A549 (cell line): ENCODE data around the gene EPC2.

ENCODE experiments used
- MAFK ChIP-seq: fragments of 450-650 bp; IDR thresholded peaks from 2 replicates; pipeline ENCODE4 v1.6.1; 2014; ENCODE audit not compliant: partially characterized antibody
- POLR2AphosphoS2 ChIP-seq: conservative IDR thresholded peaks from 2 replicates; pipeline ENCODE4 v1.6.1; 2012; ENCODE audit warnings: low read length, improper control_type of control experiment, inconsistent platforms
- SMC3 ChIP-seq: fragments of >200 bp; sonication (Bioruptor Twin); formaldehyde crosslinking; IDR thresholded peaks from 3 replicates; pipeline ENCODE4 v1.6.1; 2018; ENCODE audit warnings: inconsistent platforms
- TF ChIP-seq, protein P1 (sequence below): fragments of 200-600 bp; sonication (generic); IDR thresholded peaks from 2 replicates; pipeline ENCODE4 v1.6.1; 2016; ENCODE audit warnings: antibody characterized with exemption, mild to moderate bottlenecking, moderate library complexity
- TF ChIP-seq, protein P2 (sequence below): fragments of >200 bp; sonication (Bioruptor Twin); formaldehyde crosslinking; IDR thresholded peaks from 3 replicates; pipeline ENCODE4 v1.5.1; 2016
- TF ChIP-seq, protein P3 (sequence below): fragments of 450-650 bp; IDR thresholded peaks from 2 replicates; pipeline ENCODE4 v1.6.1; 2014; ENCODE audit warnings: antibody characterized with exemption

DNA sequence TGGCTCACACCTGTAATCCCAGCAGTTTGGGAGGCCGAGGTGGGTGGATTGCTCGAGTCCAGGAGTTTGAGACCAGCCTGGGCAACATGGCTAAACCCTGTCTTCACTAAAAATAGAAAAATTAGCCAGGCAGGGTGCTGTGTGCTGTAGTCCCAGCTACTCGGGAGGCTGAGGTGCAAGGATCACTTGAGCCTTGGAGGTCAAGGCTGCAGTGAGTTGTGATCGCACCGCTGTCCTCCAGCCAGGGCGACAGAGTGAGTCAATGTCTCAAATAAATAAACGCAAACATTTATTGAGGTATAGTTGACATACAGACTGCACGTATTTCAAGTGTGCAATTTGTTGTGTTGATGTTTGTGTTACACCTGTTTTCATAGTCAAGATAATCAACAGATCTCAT, 19.7 kb downstream of the EPC2 start:
- TF ChIP-seq, protein P1, sequence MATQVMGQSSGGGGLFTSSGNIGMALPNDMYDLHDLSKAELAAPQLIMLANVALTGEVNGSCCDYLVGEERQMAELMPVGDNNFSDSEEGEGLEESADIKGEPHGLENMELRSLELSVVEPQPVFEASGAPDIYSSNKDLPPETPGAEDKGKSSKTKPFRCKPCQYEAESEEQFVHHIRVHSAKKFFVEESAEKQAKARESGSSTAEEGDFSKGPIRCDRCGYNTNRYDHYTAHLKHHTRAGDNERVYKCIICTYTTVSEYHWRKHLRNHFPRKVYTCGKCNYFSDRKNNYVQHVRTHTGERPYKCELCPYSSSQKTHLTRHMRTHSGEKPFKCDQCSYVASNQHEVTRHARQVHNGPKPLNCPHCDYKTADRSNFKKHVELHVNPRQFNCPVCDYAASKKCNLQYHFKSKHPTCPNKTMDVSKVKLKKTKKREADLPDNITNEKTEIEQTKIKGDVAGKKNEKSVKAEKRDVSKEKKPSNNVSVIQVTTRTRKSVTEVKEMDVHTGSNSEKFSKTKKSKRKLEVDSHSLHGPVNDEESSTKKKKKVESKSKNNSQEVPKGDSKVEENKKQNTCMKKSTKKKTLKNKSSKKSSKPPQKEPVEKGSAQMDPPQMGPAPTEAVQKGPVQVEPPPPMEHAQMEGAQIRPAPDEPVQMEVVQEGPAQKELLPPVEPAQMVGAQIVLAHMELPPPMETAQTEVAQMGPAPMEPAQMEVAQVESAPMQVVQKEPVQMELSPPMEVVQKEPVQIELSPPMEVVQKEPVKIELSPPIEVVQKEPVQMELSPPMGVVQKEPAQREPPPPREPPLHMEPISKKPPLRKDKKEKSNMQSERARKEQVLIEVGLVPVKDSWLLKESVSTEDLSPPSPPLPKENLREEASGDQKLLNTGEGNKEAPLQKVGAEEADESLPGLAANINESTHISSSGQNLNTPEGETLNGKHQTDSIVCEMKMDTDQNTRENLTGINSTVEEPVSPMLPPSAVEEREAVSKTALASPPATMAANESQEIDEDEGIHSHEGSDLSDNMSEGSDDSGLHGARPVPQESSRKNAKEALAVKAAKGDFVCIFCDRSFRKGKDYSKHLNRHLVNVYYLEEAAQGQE = no peak
- TF ChIP-seq SMC3 (no peak), POLR2AphosphoS2 (no peak), MAFK (no peak)
- TF ChIP-seq, protein P2, sequence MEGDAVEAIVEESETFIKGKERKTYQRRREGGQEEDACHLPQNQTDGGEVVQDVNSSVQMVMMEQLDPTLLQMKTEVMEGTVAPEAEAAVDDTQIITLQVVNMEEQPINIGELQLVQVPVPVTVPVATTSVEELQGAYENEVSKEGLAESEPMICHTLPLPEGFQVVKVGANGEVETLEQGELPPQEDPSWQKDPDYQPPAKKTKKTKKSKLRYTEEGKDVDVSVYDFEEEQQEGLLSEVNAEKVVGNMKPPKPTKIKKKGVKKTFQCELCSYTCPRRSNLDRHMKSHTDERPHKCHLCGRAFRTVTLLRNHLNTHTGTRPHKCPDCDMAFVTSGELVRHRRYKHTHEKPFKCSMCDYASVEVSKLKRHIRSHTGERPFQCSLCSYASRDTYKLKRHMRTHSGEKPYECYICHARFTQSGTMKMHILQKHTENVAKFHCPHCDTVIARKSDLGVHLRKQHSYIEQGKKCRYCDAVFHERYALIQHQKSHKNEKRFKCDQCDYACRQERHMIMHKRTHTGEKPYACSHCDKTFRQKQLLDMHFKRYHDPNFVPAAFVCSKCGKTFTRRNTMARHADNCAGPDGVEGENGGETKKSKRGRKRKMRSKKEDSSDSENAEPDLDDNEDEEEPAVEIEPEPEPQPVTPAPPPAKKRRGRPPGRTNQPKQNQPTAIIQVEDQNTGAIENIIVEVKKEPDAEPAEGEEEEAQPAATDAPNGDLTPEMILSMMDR = no peak
- TF ChIP-seq, protein P3, sequence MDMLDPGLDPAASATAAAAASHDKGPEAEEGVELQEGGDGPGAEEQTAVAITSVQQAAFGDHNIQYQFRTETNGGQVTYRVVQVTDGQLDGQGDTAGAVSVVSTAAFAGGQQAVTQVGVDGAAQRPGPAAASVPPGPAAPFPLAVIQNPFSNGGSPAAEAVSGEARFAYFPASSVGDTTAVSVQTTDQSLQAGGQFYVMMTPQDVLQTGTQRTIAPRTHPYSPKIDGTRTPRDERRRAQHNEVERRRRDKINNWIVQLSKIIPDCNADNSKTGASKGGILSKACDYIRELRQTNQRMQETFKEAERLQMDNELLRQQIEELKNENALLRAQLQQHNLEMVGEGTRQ = no peak
